SJSA1 (cell line): ENCODE measurements around the gene LAMA5. TPM values are rescaled to one million over a fixed set of nuclear protein-coding genes. Genes with fewer than 3 reads are reported as not detected.
"Not testable (repeated sequence)": the region's sequence is repeated elsewhere in the genome, so short reads cannot be mapped to it uniquely, and the experiment has no call there.

Experiments
- DNase-seq, 2 experiments: peaks; one replicate each; pipeline ENCODE4 v3.0.0-alpha.2; 2015 to 2020; ENCODE audit warnings: low spot score in 2 of 2, low read depth in 1 of 2
- H3K27ac ChIP-seq: fragments of 250-450 bp; sonication (Bioruptor Pico); 2 replicates; pipeline ENCODE4 v1.5.1; 2020; ENCODE audit warnings: mild to moderate bottlenecking, moderate library complexity
- H3K27me3 ChIP-seq: fragments of 250-450 bp; sonication (Bioruptor Pico); replicated peaks from 2 replicates; pipeline ENCODE4 v1.5.1; 2020; ENCODE audit warnings: mild to moderate bottlenecking, moderate library complexity
- H3K36me3 ChIP-seq: fragments of 250-450 bp; sonication (Bioruptor Pico); 2 replicates; pipeline ENCODE4 v1.5.1; 2020; ENCODE audit warnings: mild to moderate bottlenecking
- H3K4me1 ChIP-seq: fragments of 250-450 bp; sonication (Bioruptor Pico); replicated peaks from 2 replicates; pipeline ENCODE4 v1.6.1; 2021; ENCODE audit warnings: mild to moderate bottlenecking
- H3K4me3 ChIP-seq: fragments of 250-450 bp; sonication (Bioruptor Pico); 2 replicates; pipeline ENCODE4 v1.5.1; 2020; ENCODE audit warnings: mild to moderate bottlenecking
- H3K9me3 ChIP-seq: fragments of 250-450 bp; sonication (Bioruptor Pico); replicated peaks from 2 replicates; pipeline ENCODE4 v1.5.1; 2020; ENCODE audit warnings: mild to moderate bottlenecking
- total RNA-seq: library from RNA; depleted of rRNA; stranded (reverse); fragments of >200 nt; shearing (Covaris generic); gene quantifications from 2 replicates; pipeline ENCODE4 v1.2.3, GENCODE V29; 2014

Gene LAMA5
- total RNA-seq, 1 experiment from 2014 or later, result 3.6 TPM

- not testable (repeated sequence) for H3K9me3 ChIP-seq, H3K27ac ChIP-seq, H3K27me3 ChIP-seq, DNase-seq, H3K36me3 ChIP-seq, H3K4me3 ChIP-seq
- H3K4me1 ChIP-seq, result peaks cover 80% of the 10 kb centered on the region
Measured at GRCh38 chr20:62373631-62374179, 6.6 kb upstream of the LAMA5 start.

- DNase-seq, result no peak
- H3K4me1 ChIP-seq, result peaks cover 81% of the 10 kb centered on the region
- no peak overlapping the region for H3K27ac ChIP-seq
- no peak overlapping the region for H3K4me3 ChIP-seq
- H3K36me3 ChIP-seq, result peaks cover 2% of the 10 kb centered on the region; the same call in 1 of the 2 replicates
- H3K9me3 ChIP-seq, result no peaks in the 10 kb centered on the region
- H3K27me3 ChIP-seq, result peaks cover 13% of the 10 kb centered on the region
Measured at GRCh38 chr20:62372042-62372993, 5.2 kb upstream of the LAMA5 start.

GRCh38 chr20:62371588-62372041 is 4.5 kb upstream of the LAMA5 start:
- Histone ChIP-seq H3K36me3 (no peaks in the 10 kb centered on the region), H3K27ac (no peak overlapping the region), H3K4me3 (no peak overlapping the region), H3K9me3 (no peaks in the 10 kb centered on the region), H3K4me1 (peaks cover 79% of the 10 kb centered on the region), H3K27me3 (peaks cover 18% of the 10 kb centered on the region)
- no peak for DNase-seq

GRCh38 chr20:62370807-62371587 is 3.9 kb upstream of the LAMA5 start:
- DNase-seq, result no peak
- Histone ChIP-seq H3K36me3 (no peaks in the 10 kb centered on the region), H3K4me3 (no peak overlapping the region), H3K27me3 (peaks cover 24% of the 10 kb centered on the region), H3K27ac (no peak overlapping the region), H3K9me3 (no peaks in the 10 kb centered on the region), H3K4me1 (peaks cover 79% of the 10 kb centered on the region)

GRCh38 chr20:62370115-62370806 is 3.1 kb upstream of the LAMA5 start:
- H3K27ac ChIP-seq, result no peak overlapping the region
- H3K36me3 ChIP-seq, result no peaks in the 10 kb centered on the region
- H3K9me3 ChIP-seq, result no peaks in the 10 kb centered on the region
- DNase-seq, result peak; percentile 83 to 91
- no peak overlapping the region for H3K4me3 ChIP-seq
- peaks cover 73% of the 10 kb centered on the region for H3K4me1 ChIP-seq
- H3K27me3 ChIP-seq, result peaks cover 27% of the 10 kb centered on the region

- Histone ChIP-seq H3K4me1 (peaks cover 69% of the 10 kb centered on the region), H3K4me3 (no peak overlapping the region), H3K27ac (no peak overlapping the region)
Measured at GRCh38 chr20:62369815-62370114, 2.7 kb upstream of the LAMA5 start.

GRCh38 chr20:62368976-62369814 is 2.1 kb upstream of the LAMA5 start:
- H3K9me3 ChIP-seq, result no peaks in the 10 kb centered on the region
- H3K36me3 ChIP-seq, result no peaks in the 10 kb centered on the region
- DNase-seq, result peak; percentile 39 to 70
- peaks cover 69% of the 10 kb centered on the region for H3K4me1 ChIP-seq
- no peak overlapping the region for H3K4me3 ChIP-seq
- H3K27me3 ChIP-seq, result peaks cover 27% of the 10 kb centered on the region
- H3K27ac ChIP-seq, result no peak overlapping the region

More at GRCh38 chr20:62369815-62370114, 2.7 kb upstream of the LAMA5 start:
- no peaks in the 10 kb centered on the region for H3K36me3 ChIP-seq
- no peak for DNase-seq
- H3K27me3 ChIP-seq, result peaks cover 27% of the 10 kb centered on the region
- no peaks in the 10 kb centered on the region for H3K9me3 ChIP-seq

- Histone ChIP-seq H3K27me3 (peaks cover 27% of the 10 kb centered on the region), H3K36me3 (no peaks in the 10 kb centered on the region), H3K4me1 (peaks cover 71% of the 10 kb centered on the region), H3K4me3 (no peak overlapping the region), H3K27ac (no peak overlapping the region), H3K9me3 (no peaks in the 10 kb centered on the region)
- no peak for DNase-seq
Measured at GRCh38 chr20:62368392-62368975, 1.4 kb upstream of the LAMA5 start.

GRCh38 chr20:62367633-62368391 is 700 bp upstream of the LAMA5 start:
- no peak overlapping the region for H3K4me3 ChIP-seq
- H3K36me3 ChIP-seq, result no peaks in the 10 kb centered on the region
- no peaks in the 10 kb centered on the region for H3K9me3 ChIP-seq
- H3K4me1 ChIP-seq, result peaks cover 78% of the 10 kb centered on the region
- no peak for DNase-seq
- peaks cover 27% of the 10 kb centered on the region for H3K27me3 ChIP-seq
- no peak overlapping the region for H3K27ac ChIP-seq

- H3K4me3 ChIP-seq, result peak overlapping the region; percentile 47
- DNase-seq, result no peak
- H3K27ac ChIP-seq, result no peak overlapping the region
- H3K27me3 ChIP-seq, result peaks cover 27% of the 10 kb centered on the region
- no peaks in the 10 kb centered on the region for H3K36me3 ChIP-seq
- H3K9me3 ChIP-seq, result no peaks in the 10 kb centered on the region
- H3K4me1 ChIP-seq, result peaks cover 80% of the 10 kb centered on the region
Measured at GRCh38 chr20:62366370-62367135, 559 bp downstream of the LAMA5 start.

- Histone ChIP-seq H3K36me3 (no peaks in the 10 kb centered on the region), H3K9me3 (no peaks in the 10 kb centered on the region), H3K27me3 (peaks cover 27% of the 10 kb centered on the region), H3K4me3 (peak overlapping the region; percentile 47), H3K27ac (no peak overlapping the region), H3K4me1 (peaks cover 80% of the 10 kb centered on the region)
- no peak for DNase-seq
Measured at GRCh38 chr20:62365814-62366369, 1.2 kb downstream of the LAMA5 start.
